Stomach smooth muscle (tissue), 2 donors: ENCODE results near the gene FAM227B.
"Not testable (repeated sequence)": the region's sequence is repeated elsewhere in the genome, so short reads cannot be mapped to it uniquely, and the experiment has no call there.

Experiments
- H3K27ac ChIP-seq: one replicate; pipeline ENCODE4 v1.7.0; 2013; ENCODE audit warnings: mild to moderate bottlenecking, low read length, inconsistent platforms
- H3K27me3 ChIP-seq, 2 donors: one replicate each; pipeline ENCODE4 v1.7.0; 2013; ENCODE audit warnings: low read length in 2 of 2; ENCODE audit not compliant: insufficient read depth in 2 of 2, control insufficient read depth in 1 of 2
- H3K36me3 ChIP-seq, 2 donors: one replicate each; pipeline ENCODE4 v1.7.0; 2013; ENCODE audit warnings: low read length in 2 of 2; ENCODE audit not compliant: control insufficient read depth in 2 of 2, insufficient read depth in 2 of 2
- H3K4me1 ChIP-seq: one replicate; pipeline ENCODE4 v1.7.0; 2013; ENCODE audit warnings: low read length; ENCODE audit not compliant: control insufficient read depth, insufficient read depth
- H3K4me3 ChIP-seq, 2 donors: one replicate each; pipeline ENCODE4 v1.7.0; 2013; ENCODE audit warnings: low read length in 2 of 2
- H3K9ac ChIP-seq, 2 donors: one replicate each; pipeline ENCODE4 v1.7.0; 2013; ENCODE audit warnings: low read length in 2 of 2, mild to moderate bottlenecking in 1 of 2
- H3K9me3 ChIP-seq, 2 donors: one replicate each; pipeline ENCODE4 v1.7.0; 2013; ENCODE audit warnings: low read length in 2 of 2; ENCODE audit not compliant: control insufficient read depth in 2 of 2
- donor health status: healthy.
- donor health status: Pancreatic carcinoma.

Gene FAM227B

GRCh38 chr15:49619226-49619625, 1.4 kb downstream of the FAM227B start:
- no peaks in the 10 kb centered on the region for H3K9me3 ChIP-seq
- H3K9ac ChIP-seq: no peak overlapping the region
- H3K4me1 ChIP-seq: peaks cover 6% of the 10 kb centered on the region
- H3K36me3 ChIP-seq: no peaks in the 10 kb centered on the region
- no peaks in the 10 kb centered on the region for H3K27me3 ChIP-seq
- H3K4me3 ChIP-seq: peak overlapping the region; percentile 23 to 85
- peak overlapping the region; percentile 92 for H3K27ac ChIP-seq

- H3K9me3 ChIP-seq, H3K27ac ChIP-seq: not testable (repeated sequence)
These were observed 8.4 kb downstream of the FAM227B start for GRCh38 chr15:49612240-49612639.

GRCh38 chr15:49610157-49610918, 10.3 kb downstream of the FAM227B start:
- H3K9me3 ChIP-seq: no peaks in the 10 kb centered on the region
- no peak overlapping the region for H3K4me3 ChIP-seq
- H3K9ac ChIP-seq: no peak overlapping the region
- no peaks in the 10 kb centered on the region for H3K4me1 ChIP-seq
- peaks cover 0 to 2% of the 10 kb centered on the region in 2 donors for H3K36me3 ChIP-seq
- H3K27me3 ChIP-seq: no peaks in the 10 kb centered on the region
- H3K27ac ChIP-seq: no peak overlapping the region

More at GRCh38 chr15:49612240-49612639, 8.4 kb downstream of the FAM227B start:
- not testable (repeated sequence) for H3K4me1 ChIP-seq, H3K27me3 ChIP-seq, H3K9ac ChIP-seq, H3K36me3 ChIP-seq, H3K4me3 ChIP-seq

- H3K27ac ChIP-seq: no peak overlapping the region
- H3K9me3 ChIP-seq: peaks cover 0 to 3% of the 10 kb centered on the region in 2 donors
- H3K27me3 ChIP-seq: no peaks in the 10 kb centered on the region
- H3K4me1 ChIP-seq: no peaks in the 10 kb centered on the region
- no peak overlapping the region for H3K9ac ChIP-seq
- no peak overlapping the region for H3K4me3 ChIP-seq
- peaks cover 0 to 2% of the 10 kb centered on the region in 2 donors for H3K36me3 ChIP-seq
These were observed 14.0 kb downstream of the FAM227B start for GRCh38 chr15:49606594-49606993.

GRCh38 chr15:49605588-49605987, 15.0 kb downstream of the FAM227B start:
- no peaks in the 10 kb centered on the region for H3K4me1 ChIP-seq
- peaks cover 0 to 5% of the 10 kb centered on the region in 2 donors for H3K9me3 ChIP-seq
- H3K27me3 ChIP-seq: no peaks in the 10 kb centered on the region
- peaks cover 0 to 2% of the 10 kb centered on the region in 2 donors for H3K36me3 ChIP-seq
- no peak overlapping the region for H3K9ac ChIP-seq
- H3K27ac ChIP-seq: no peak overlapping the region
- H3K4me3 ChIP-seq: no peak overlapping the region

GRCh38 chr15:49604625-49605409, 15.8 kb downstream of the FAM227B start:
- Histone ChIP-seq H3K27me3 (no peaks in the 10 kb centered on the region), H3K4me3 (no peak overlapping the region), H3K36me3 (peaks cover 0 to 2% of the 10 kb centered on the region in 2 donors), H3K9ac (no peak overlapping the region), H3K4me1 (no peaks in the 10 kb centered on the region), H3K9me3 (peaks cover 0 to 10% of the 10 kb centered on the region in 2 donors), H3K27ac (no peak overlapping the region)

GRCh38 chr15:49592829-49593316, 27.7 kb downstream of the FAM227B start:
- not testable (repeated sequence) for H3K27me3 ChIP-seq, H3K4me1 ChIP-seq, H3K36me3 ChIP-seq, H3K4me3 ChIP-seq, H3K9me3 ChIP-seq, H3K27ac ChIP-seq, H3K9ac ChIP-seq

GRCh38 chr15:49589030-49589429, 31.6 kb downstream of the FAM227B start:
- H3K9ac ChIP-seq: no peak overlapping the region
- H3K4me3 ChIP-seq: no peak overlapping the region
- no peak overlapping the region for H3K27ac ChIP-seq
- H3K36me3 ChIP-seq: peaks cover 0 to 4% of the 10 kb centered on the region in 2 donors
- no peaks in the 10 kb centered on the region for H3K4me1 ChIP-seq
- H3K9me3 ChIP-seq: no peaks in the 10 kb centered on the region
- H3K27me3 ChIP-seq: no peaks in the 10 kb centered on the region

- Histone ChIP-seq H3K9me3 (no peaks in the 10 kb centered on the region), H3K4me3 (no peak overlapping the region), H3K27ac (no peak overlapping the region), H3K4me1 (no peaks in the 10 kb centered on the region), H3K27me3 (no peaks in the 10 kb centered on the region), H3K9ac (no peak overlapping the region), H3K36me3 (peaks cover 0 to 2% of the 10 kb centered on the region in 2 donors)
These were observed 47.2 kb downstream of the FAM227B start for GRCh38 chr15:49573421-49573820.

- no peak overlapping the region for H3K27ac ChIP-seq
- H3K9ac ChIP-seq: no peak overlapping the region
- no peak overlapping the region for H3K4me3 ChIP-seq
- no peaks in the 10 kb centered on the region for H3K9me3 ChIP-seq
- H3K27me3 ChIP-seq: no peaks in the 10 kb centered on the region
- peaks cover 0 to 2% of the 10 kb centered on the region in 2 donors for H3K36me3 ChIP-seq
- H3K4me1 ChIP-seq: no peaks in the 10 kb centered on the region
These were observed 49.9 kb downstream of the FAM227B start for GRCh38 chr15:49570672-49571071.
